NCI-H345 treated with DMSO at 0.1 percent for 48 hours (cell line): ENCODE data around the gene NOTCH1.
"Not testable (repeated sequence)": the region's sequence is repeated elsewhere in the genome, so short reads cannot be mapped to it uniquely, and the experiment has no call there.

Experiments used
- DNase-seq: peaks from one replicate; lab custom pipeline; 2025; ENCODE audit not compliant: unreplicated experiment; lab: John Stamatoyannopoulos, UW

Gene NOTCH1

DNA sequence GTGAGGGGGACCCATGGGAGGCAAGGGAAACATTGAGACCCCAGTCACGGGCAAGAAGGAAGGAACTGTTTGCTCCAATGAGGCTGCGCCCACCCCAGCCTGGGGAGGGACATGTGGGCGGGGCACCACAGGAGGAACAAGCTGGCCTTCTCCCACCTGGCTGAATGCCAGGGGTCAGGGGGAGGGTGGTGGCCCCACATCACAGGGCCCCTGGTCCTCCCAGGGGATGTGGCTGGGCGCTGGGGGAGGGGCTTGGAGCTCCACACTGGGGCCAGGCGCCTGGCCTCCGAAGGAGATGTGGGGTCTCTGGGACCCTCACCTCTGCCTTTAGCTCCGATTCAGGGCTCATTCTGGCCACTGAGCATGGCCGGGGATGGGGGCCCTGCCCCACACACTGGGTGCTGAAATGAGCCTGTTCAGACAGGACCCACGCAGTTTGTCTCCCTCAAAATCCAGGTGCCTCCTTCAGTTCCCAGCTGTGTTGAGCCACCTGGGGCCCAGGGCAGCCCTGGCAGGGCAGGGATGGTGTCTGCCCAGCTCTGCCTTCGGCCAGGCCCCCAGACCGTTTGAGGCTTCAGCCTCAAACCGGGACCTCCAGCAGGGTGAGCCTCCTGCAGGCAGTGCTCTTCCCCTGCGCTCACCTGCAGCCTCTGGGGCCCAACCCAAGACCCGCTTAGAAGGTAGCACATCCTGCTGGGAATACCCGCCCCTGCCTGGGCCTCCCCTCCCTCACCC lies 33.2 kb upstream of the NOTCH1 start:
- DNase-seq: no peak

DNA sequence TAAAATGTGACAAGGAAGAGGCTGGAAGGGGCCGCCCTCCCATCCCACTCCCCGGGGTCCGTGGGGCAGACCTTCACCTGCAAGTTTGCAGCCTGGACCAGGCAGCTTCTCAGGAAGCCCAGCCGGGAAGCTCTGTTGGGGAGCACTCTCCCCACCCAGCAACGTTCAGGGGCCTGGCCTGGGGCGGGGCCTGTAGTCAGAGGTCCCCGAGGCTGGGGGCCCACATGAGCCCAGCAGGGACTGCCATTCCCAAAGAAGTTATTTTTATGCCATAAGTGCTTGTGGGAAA lies 32.7 kb upstream of the NOTCH1 start:
- DNase-seq: no peak

DNA sequence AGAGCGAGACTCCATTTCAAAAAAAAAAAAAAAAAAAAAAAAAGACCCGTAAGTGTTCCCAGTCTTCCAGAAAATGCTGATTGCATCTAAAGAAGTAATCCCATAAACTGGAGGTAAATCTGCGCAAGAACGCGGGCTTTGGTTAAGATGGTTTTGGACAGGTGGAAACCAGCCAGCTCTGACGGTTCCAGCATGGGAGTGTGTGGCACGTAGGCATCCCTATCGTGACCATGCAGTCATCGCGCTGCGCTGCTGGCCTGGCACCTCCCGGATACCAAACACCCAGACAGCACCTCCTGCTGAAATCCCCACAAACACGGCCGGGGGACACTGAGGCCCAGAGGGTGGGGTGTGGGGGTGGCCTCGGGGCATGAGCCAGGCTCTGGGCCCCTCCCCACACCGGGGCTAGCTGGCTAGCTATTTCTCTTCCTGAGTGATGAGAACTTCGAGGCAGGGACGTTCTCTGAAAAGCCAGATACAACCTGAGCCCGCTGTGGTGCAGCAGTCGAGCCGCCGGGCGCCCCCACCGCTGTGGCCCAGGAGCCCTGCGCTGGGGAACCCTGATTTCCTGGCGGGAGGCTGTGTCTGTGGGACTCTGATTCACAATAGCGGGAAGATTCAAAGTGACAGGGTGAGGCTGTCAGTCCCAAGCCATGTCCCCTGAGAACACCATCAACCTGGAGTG lies 32.2 kb upstream of the NOTCH1 start:
- no peak for DNase-seq

DNA sequence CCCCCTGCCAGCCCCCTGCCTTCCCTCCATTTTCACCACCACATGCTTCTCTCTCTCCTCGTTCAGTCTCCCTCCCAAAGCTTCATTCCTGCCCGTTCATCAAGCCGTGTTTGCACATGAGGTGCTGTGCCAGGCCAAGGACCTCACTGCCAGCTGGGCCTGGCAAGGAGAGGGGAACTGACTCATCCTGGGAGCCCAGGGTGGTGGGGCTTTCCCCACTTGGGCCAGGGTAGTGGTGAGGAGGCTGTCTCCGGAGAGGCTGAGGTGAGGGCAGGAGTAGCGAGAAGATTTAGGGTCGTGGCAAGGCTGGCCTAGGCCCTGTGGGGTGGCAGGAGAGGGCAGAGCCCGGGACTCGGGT lies 30.4 kb upstream of the NOTCH1 start:
- DNase-seq: no peak

DNA sequence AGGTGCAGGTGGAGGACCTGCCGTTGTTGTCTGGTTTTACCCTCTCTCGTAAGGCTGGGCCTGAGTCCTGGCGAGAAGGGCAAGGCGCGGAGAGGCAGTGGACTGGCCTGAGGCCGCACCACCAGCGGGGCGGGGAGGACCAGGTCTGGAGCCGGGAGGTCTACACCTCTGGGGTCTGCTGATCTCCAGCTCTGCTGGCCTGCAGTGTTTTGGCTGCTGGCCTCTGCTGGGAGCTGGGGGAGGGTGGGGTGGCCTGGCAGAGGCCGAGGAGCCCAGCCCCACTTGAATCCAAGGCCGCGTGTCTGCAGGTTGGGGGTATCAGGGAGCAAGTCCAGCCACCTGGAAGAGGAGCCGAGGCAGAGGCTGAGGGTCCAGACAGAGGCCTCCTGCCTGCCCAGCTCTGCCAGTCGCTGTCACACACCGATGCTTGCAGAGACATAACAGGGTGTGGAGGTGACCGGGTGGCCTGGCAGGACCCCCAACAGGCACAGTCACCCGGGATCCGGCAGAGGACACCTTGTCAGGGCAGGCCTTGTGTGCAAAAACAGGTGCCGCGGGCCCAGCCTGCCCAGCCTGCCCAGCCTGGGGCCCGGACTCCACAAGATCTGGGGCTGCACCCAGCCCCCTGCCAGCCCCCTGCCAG lies 29.9 kb upstream of the NOTCH1 start:
- DNase-seq: no peak

DNA sequence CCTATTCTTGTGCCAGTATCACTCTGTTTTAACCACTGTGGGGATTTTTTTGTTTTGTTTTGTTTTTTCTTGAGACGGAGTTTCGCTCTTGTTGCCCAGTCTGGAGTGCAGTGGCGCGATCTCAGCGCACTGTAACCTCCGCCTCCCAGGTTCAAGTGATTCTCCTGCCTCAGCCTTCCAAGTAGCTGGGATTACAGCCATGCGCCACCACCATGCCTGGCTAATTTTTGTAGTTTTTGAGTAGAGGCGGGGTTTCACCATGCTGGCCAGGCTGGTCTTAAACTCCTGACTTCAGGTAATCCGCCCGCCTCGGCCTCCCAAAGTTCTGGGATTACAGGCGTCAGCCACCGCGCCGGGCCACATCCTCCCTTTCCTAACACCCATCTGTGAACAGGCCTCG lies 28.8 kb upstream of the NOTCH1 start:
- not testable (repeated sequence) for DNase-seq

DNA sequence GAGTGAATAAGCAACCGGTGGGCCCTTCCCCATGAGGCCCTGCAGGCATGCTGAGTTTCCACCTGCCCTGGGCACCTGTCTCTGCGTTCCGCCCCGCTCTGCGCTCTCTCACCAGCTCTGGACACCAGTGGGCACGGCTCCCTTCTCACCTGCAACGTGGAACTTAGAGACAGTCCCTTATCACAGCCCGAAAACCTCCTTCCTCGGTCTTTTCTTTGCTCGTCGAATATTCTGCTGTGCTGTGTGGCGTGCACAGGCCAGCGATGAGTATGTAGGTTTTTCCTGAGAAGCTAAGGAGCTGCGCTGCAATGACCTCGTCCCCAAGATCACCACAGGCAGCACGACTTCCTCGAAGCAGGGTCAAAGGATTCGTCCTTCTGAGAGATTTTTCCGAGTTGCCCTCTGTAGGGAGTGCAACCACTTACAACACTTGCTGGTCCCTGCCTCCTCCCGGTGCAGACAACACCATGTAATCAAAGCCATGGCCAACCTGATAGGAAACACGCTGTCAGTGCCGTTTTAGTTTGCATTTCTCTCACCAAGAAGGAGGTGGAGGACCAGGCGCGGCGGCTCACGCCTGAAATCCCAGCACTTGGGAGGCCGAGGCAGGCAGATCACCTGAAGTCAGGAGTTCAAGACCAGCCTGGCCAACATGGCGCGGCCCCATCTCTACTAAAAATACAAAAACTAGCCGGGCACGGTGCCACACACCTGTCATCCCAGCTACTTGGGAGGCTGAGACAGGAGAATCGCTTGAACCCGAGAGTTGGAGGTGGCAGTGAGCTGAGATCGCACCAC lies 27.2 kb upstream of the NOTCH1 start:
- no peak for DNase-seq

DNA sequence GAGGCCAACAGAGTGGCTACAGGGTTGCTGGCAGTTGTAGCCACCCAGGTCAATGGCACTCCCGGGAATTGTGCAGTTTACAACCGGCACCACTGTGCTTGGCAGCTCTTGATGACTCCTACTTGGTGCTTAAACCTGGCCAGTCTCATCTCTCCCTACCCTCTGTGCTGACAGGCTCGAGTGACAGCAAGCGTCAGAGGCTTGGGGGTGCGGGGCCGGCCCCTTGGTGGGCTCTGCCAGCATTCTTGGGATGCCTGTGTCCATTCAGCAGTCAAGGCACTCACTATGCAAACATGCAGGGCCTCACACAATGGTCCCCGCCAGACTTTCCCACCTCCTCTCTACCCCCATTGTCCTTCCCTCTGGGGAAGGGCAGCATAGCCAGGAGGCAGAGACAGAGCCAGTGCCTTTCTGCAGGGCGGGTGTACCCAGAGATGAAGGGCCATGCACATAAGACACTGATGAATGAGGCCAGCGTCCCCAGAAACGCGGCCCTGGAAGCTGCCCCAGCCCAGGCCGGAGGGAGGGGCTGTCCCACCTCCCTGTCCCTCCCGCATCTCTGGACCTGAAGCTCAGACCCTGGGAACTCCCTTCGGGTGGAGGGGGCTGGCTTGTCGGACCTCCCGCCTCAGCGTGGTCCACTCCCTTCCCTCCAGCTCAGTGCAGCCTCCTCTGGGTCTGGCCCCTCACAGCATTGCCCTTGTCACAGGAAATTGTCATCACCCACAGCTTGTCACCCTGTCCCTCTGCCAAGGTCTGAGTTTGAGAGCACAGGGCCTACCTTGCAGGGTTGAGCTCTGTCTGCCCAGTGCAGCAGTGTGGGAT lies 26.4 kb upstream of the NOTCH1 start:
- no peak for DNase-seq

DNA sequence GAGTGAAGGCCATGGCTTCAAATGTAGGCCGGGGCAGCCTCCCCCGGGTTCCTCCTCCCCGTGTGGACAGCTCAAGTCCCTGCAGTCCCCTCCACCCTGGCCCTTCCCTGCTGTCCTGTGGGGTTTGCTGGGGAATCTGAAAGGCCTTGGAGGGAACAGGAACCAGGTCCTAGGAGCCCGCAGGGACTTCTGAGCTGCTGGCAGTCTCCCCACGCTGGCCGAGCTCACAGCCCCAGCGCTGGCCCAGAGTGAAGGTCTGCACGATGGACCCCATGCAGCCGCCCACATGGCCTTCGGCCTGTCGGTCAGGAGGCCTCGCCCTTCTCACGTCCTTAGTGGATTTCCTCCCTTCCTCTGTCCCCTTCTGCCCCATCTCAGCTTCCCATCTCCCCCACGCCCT lies 25.7 kb upstream of the NOTCH1 start:
- no peak for DNase-seq

DNA sequence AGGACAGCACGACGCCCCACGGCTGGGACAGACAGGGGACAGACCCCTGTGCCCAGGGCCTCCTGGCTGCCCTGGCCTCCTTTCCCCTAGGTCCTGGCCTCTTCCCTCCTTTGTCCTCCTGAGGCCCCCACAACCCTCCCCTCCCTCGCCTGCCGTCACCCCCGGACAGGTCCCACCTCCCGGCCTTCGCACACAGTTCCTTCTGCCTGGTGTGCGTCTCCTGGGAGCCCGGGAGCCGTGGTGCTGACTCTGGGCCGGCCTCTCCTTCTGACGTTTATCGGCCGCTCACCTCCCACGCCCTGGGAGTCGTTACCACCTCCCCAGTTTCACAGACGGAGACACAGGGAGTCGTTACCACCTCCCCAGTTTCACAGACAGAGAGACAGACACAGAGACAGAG lies 25.1 kb upstream of the NOTCH1 start:
- no peak for DNase-seq

DNA sequence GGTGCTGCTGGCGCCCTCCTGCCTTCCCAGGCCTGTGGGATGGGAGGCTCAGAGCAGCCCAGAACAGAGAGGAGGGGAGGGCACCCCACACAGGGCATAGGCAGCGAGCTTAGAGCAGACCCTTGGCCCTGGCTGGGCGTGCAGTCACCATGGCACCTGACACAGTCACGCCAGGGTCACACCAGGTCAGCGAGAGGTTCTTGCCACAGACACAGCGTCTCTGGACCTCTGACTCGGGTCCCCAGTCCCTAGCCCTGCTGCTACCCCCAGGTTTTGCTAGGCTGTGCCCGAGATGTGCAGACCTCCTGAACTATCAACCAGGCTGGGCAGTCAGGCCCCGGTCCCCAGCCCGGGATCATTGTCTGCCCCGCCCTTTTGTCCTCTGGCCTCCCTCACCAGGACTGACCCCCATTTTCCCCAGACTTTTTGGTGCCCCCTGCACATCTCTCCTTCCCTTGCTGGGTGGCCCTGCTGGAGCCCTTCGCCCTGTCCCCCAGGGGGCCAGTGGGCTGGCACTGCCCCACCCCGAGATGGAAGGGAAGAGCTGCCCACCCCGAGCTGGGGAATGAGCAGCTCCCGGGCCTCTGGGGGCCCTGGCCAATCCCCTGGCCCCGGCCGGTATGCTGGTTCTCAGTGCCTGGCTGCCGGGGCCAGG lies 24.5 kb upstream of the NOTCH1 start:
- no peak for DNase-seq

DNA sequence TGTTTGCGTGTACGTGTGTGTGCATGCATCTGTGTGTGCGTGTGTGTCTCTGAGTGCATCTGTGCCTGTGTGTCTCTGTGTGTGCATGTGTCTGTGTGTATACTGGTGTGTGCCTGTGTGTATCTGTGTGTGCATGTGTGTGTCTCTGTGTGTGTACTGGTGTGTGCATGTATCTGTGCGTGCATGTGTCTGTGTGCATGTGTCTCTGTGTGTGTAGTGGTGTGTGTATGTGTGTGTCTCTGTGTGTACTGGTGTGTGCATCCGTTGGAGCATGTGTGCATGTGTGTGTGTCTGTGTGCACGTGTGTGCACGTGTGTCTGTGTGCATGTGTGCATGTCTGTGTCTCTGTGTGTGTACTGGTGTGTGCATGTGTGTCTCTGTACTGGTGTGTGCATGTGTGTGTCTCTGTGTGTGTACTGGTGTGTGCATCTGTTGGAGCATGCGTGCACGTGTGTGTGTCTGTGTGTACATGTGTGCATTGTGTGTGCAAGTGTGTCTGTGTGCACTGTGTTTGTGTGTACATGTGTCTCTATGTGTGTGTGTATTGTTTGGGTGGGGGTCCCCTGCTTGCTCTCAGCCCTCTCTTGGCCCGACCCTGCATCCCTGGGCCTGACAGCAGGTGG lies 23.8 kb upstream of the NOTCH1 start:
- no peak for DNase-seq

DNA sequence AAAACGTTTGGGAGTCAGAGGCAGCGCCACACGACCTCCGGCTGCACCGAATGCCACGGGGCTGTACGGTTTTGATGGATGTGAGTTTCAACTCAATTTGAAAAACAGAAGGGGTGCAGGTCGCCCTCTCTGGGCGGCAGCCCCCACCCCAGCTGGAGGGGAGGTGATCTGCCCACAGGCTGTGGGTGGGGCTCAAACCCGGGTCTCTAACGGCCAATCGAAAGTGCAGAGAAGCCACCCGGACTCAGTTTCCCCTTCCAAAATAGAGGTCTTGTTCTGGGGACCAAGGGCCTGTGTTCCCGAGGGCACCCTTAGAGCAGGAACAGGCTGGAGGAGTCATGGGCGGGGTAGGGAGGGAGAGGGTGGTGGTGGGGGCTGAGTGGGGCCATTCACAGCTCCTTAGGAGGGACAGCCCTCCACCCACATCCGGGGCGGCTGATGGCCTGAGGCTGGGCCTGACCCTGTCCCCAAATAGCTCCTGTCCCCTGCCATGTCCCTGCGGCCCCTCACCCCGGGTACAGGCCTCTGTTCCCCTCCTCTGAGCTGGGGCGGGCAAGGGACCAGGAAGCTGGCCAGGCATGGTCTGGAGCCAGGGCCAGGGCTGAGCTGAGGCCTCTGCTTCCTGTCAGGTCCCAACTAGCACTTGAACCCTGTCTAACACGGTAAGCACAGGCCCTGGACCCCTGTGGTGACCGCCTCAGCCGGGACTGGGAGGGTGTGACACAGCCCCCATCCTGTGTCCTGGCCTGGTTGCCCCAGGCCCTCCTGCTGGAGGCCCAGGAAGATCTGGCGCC lies 22.6 kb upstream of the NOTCH1 start:
- DNase-seq: no peak

DNA sequence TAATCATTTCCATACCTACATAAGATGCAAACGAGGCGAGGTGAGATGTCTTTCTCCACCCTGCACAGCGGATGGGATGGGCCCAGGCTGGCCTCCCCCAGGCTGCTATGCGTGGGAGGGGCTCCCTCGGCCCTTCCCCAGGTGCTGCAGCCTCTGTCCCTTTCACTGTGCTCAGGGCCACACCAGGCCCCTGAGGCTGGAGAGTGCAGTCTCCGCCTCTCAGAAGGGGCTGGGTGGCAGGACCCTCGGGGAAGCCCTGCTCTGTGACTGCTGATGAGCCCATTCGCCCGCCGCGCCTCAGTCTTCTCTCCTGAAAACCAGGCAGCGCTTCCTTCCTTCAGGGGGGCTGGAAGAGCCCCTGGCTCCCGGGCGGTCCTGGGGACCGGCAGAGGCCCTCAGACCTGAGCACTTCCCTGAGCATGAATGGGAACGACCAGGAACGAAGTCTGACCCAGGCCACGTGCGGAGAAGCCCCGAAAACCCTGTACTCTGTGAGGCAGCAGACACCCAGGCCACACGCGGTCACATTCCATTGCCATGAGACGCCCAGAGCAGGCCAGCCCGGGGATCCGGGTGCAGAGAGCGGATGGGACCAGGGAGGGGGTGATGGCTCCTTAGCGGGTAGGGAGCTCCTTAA lies 21.9 kb upstream of the NOTCH1 start:
- no peak for DNase-seq

DNA sequence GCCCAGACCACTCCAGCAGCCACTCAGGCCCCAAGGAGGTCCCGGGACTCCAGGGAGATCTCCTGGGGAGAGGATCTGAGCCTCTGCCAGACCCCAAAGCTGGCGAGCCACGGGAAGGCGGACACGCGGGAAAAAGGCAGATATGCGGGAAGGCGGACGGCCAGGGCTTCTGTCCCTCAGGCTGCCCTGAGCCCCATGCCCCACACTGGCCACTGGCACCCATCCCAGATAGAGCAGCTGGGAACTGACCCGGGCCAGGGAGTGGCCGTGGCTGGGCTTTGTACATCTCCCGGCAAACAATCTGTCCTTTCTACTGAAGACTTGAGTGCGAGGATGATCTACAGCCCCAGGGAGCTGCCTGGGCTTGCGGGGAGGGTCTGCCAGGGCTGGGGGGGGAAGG lies 21.1 kb upstream of the NOTCH1 start:
- DNase-seq: no peak

DNA sequence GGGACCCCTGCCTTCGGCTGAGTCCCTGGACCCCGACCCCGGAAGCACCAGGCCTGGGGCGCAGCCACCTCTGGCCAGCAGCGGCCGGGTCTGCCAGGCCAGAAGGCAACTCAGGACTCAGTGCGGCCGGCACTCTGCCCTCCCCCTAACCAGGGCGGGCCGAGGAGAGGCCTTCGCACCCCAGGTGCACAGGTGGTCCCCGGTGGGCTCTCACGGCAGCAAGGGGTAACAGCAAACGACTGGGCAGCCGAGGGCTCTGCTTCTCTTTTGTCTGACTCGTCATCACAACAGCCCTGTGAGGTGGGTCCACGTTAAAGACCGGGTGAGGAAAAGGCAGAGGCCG lies 20.7 kb upstream of the NOTCH1 start:
- no peak for DNase-seq

DNA sequence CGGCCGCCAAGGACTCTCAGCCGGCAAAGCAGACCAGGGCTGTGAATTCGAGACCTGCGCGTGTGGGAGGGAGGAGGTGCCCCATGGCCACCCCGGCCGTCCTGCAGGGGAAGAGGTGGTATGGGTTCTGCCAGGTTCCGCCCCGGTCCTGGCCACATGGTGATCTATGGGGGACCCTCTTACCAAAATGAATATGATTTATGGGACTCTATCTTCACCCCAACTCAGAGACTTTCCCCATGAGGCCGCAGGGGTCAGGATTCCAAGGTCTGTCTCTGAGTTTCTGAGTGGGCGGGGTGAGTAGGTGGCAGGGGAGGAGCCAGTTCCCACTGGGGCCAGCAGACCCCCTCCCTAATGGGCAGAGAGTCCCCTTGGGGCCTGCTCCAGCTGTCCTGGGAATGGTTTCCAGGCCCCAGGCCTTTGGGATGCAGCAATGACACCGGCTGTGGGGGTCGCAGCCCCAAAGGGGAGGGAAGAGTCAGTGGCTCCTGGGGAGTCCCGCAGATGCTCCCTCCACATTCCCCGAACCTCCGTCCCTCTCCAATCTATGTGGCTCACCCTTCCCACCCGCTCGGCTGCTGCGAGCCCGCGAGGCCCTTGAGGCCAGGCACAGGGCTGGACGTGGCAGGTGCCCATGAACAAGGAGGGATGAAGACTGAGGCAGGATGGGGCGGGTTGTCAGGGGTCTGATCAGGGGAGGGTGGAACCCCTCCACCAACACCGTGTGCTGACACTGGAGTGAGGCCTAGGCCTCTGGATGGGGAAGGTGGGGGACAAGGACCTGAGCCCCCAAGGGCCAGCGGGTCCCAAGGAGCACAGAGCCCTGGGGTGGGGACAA lies 20.1 kb upstream of the NOTCH1 start:
- no peak for DNase-seq

DNA sequence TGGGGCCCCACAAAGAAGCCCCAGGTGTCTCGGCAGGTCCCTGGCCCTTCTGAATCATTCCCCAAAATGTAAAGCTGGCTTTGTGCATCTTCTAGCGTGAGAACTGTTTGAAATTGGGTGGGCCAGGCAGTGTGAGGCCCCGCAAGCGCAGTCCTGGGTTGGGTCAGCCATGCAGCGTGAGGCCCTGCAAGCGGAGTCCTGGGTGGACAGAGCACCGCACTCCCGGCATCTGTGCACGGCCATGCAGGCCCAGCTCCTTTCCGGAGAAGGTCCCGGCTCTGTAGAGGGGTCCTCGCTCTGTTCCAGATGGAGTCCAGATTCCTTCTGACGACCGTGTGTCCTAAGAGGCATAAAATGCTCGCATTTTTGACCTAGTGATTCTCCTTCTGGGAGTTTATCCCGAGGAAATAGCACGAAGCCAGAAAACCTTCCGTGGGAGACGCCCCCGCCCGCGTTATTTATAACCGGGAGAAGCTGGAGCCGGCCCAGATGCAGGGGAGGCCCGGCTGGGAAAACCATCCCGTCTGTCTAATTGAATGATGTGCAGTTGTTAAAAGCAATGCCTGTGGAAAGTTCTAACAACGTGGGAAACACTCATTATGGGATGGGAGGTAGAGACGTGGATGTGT lies 19.4 kb upstream of the NOTCH1 start:
- no peak for DNase-seq
